ENCODE results near the gene DBF4B.
"Not testable (repeated sequence)": the region's sequence is repeated elsewhere in the genome, so short reads cannot be mapped to it uniquely, and the experiment has no call there.

Gene DBF4B

DNA sequence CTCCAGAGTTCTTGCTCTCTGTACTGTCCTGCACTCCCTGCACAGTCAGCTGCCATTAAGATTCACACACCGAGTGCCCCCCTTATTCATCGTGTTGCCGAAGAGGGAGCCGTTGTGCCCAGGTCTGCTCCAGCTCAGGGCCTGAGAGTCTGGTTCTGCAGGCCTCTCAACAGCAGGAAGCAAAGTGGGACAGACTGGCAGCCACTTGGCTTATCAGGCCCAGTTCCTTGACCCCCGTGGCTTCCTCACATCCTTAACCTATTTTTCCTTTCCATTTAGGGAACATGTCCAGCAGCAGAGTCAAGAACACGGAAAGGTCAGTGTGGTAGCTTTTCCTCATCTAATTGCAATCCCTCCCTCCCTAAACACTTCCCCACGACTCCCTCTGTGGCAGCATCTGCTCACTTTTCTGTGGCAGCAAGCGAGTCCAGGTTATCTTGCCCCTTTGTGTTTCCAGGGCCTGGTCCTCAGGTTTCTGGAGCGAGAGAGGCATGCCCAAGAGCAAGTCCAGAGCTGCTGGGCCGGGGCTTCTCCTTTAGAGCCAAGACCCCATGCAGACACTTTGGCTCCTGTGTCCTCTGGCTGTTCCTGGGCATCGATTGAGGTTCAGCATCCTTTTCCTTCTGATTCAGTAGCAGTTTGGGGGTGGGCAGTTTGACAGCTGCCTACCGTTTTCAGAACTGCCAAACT lies 28.2 kb downstream of the DBF4B start:
- no peak for DNase-seq

DNA sequence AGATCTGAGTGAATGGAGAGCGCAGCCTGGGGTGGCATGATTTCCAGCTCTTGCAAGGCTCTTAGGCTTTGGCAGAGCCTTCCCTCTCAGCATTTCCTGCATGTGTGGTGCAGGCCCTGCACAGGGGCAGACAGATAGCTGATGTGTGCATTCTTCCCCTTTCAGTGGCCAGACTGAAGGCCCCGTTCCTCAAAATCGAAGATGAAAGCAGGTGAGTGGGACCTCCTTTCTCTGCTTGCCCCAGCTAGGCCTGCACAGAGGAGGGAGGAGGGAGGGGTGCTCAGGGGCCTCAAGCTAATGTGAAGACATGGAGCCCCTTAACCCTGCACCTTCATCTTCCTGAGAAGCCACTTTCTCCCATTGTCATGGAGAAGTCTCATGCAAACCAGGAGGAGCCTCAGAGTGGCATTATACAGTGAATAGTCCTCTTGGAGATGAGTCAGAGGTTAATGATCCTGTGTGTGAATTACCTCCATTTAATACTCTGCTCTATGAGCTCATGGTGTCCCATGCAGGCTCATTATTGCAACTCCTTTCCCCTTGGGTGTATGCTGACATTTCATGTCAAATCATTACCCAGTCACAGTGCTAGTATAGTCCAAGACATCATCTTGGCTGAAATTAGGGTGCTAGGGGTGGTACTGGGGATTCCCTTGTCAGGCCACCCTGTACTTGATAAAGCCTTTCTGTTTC lies 29.9 kb downstream of the DBF4B start:
- DNase-seq, result no peak

DNA sequence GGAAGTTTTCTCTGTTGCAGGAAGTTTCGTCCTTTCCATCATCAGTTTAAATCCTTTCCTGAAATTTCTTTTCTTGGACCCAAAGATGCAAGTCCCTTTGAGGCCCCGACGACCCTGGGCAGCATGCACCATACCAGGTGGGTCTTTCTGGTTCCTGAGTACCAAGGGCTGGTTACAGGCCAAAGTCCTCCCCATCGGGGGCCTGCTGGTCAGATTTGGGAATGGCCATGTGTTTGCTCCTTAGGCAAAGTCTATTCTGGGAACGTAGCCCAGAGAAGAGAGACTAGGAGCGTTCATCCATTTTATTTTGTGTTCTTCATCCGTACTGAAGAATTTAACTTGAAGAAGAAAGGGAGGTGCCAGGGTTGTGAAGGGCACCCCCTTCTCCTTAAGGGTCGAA lies 32.9 kb downstream of the DBF4B start:
- DNase-seq, result no peak

DNA sequence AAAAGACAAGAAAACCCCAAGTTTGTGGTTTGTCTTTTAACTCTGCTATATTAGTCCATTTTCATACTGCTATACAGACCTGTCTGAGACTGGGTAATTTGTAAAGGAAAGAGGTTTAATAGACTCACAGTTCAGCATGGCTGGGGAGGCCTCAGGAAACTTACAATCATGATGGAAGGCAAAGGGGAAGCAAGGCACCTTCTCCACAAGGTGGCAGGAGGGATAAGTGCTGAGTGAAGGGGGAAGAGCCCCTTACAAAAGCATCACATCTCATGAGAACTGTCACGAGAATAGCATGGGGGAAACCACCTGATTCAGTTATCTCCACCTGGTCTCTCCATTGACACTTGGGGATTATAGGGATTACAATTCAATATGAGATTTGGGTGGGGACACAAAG lies 36.8 kb downstream of the DBF4B start:
- DNase-seq, result no peak

DNA sequence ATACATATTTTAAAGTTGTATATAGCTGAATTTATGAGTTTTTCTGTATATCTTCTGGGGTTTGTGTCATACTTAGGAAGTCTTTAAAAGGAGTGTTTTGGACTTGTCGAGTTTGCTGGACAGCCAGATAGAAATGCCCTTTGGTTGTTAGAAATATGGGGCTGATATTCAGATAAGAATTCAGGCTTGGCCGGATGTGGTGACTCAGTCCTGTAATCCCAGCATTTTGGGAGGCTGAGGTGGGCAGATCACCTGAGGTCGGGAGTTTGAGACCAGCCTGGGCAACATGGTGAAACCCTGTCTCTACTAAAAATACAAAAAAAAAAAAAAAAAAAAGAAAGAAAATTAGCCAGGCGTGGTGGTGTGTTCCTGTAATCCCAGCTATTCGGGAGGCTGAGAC lies 37.3 kb downstream of the DBF4B start:
- DNase-seq, result not testable (repeated sequence)

DNA sequence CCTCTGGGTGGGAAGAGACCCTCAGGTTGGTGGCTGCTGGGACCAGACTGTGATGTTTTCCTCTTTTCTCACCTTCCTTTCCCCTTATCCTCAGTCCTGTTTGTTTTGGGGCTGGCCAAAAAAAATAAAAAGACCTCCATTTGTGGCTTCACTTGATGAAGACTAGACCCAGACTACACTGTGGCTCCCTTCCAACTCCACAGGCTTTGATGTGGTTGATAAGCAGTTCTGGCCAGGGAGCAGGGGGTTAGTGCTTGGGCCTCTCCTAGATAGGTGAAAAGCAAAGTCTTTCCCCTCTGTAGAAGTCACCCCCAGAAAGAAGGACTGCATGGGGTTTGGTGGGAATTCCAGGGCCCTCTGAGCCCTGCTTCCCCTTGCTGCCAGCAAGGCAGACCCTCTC lies 39.1 kb downstream of the DBF4B start:
- no peak for DNase-seq

DNA sequence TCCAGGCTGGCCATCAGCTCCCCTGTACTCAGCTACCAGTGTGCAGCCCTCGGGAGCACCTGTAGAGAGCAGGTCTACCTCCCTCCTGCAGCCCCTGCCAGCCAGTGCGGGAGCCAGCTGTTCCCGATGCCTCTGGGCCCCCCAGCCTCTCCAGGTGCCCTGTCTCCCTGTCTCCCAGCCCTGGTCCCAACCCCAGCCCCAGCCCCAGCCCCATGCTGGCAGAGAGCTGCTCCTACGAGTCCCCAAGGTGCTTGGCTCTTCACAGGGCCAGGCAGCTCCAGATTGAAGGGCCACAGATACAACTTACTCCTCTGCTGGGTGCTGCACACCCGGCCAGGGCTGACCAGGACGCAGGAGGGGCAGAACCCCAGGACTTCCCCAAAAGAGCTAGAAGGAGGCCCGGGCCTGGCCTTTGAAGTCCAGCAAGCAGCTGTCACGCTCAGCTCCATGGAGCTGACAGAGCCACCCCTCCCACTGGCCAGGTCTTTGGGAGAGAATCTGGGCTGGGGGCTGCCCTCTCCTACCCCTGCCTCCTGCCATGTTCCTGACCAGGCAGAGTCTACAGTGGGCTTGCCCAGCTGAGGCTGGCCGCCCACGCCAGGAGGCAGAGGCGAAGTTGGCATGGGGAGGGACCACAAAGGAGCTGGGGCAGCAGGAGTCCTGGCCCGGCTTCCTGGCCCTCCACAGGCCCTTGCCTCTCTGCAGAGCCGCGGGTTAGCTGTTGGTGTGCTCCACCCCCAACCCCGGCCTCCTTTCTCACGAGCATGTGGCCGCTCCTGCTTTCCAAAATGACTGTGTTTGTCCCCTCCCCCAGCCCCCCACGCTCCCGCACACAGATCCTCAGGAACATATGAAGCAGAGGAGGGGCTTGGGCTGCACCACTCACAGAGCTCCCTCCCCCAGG lies 40.9 kb downstream of the DBF4B start:
- DNase-seq, result no peak

DNA sequence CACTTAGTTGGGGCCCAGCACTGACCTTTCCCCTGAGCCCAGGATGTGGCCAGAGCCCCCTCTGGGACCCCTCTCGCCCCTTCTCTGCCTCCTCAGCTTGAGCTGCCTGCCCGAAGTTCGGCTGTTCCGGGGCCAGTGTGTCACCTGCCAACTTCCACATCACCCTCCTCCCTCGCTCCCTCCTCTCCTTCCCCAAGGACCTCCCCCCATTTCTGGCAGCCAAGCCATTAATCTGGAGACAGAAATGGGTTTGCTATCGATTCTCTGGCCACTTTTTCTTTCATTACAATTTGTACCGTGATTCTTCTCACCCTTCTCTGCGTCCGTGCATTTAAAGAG lies 41.5 kb downstream of the DBF4B start:
- no peak for DNase-seq

DNA sequence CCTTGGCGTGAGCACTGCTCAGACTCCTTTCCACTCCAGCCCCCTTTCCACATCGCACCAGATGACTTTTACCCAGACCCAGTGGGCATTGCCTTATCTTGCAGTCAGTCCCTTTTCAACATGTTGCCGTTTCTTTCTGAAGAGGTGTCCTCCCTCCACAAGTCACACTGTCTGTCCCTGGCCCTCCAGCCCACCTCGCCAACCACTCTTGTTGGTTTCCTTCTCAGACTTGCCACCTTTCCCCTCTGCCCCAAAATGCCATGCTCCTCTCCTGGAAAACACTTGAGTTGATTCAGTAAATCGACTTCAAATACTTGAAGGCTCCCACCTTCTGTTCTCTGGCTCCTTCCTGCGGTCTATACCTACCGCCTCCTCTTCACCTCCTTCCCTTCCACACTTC lies 42.9 kb downstream of the DBF4B start:
- no peak for DNase-seq

DNA sequence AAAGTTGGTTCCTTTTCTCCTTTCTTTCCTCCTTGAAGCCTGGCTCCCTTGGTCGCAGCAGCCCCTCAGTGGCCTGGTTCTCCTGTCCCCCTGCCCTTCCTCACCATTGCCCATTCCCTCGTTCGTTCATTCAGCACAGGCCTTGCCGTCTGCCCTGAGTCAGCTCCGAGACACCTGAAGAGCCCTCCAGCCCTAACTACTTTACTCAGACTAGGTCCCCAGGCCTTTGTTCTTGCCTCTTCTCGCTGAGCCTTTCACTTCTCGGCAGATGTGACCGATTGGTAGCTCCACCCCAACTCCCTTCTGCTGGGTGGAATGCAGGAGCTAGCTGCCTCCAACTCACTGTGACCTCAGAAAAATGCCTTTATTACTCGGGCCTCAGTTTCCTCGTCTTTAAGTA lies 43.3 kb downstream of the DBF4B start:
- DNase-seq, result no peak

DNA sequence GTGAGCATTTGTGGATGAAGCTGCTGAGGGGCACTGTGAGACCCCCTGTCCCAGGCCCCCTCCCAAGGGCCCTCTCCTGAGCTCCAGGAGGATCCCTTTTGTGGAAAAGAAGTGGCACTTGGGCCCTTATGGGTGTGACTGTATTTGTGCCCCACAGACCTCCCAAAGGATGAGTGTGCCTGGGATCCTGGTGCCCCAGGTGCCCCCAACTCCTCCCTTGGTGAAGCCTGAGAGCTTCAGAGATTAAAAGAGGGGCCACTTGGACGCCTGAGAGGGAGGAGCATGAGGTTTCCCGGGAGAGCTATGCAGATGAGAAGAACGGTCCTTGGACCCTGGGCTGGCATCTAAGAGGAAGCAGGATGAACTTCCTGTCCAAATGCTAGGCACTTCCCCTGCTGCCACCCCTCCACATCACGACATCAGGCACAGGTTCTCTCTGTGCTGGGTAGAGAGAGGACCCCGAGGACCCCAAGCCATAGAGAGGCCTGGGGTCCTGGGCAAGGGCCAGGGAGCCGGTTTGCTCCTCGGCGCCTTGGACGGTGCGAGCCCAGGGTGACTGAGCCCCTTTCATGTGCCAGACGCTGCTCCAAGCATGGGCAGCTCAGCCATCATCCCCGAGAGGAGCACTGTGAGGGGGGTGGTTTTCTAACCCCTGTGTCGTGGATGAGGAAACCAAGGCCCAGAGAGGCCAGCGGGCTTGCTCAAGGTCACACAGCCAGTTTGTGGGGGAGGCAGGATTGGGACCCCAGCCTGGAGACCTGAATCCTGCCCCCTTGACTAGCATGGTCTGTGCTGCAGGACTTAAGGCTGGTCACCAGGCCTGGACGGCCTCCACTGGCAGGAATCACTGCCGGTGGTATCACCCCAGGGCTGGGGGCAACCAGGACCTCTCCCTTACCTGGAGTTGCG lies 44.7 kb downstream of the DBF4B start:
- no peak for DNase-seq

DNA sequence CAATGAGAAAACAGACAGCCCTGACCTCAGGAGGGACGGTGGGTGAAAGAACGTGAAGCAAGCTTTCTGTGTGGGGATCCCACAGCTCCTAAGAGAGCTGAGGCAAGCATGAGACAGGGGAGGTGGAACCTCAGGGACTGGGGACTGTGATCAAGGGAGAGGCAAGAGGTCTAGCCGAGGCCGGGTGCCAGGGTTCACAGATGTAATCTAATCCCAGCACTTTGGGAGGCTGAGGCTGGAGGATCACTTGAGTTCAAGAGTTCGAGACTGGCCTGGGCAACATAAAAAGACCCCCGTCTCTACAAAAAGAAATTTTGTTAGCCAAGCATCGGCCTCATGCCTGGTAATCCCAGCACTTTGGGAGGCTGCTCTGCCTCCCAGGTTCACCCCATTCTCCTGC lies 45.8 kb downstream of the DBF4B start:
- DNase-seq, result no peak

DNA sequence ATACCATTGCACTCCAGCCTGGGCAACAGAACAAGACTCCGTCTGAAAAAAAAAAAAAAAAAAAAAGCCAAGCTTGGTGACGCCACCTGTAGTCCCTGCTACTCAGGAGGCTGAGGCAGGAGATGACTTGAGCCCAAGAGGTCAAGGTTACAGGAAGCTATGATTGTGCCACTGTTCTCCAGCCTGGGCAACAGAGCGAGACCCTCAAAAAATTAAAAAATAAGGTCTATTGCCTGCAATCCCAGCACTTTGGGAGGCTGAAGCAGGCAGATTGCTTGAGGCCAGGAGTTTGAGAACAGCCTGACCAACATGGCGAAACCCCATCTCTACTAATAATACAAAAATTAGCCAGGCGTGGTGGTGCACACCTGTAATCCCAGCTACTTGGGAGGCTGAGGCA lies 46.7 kb downstream of the DBF4B start:
- not testable (repeated sequence) for DNase-seq

DNA sequence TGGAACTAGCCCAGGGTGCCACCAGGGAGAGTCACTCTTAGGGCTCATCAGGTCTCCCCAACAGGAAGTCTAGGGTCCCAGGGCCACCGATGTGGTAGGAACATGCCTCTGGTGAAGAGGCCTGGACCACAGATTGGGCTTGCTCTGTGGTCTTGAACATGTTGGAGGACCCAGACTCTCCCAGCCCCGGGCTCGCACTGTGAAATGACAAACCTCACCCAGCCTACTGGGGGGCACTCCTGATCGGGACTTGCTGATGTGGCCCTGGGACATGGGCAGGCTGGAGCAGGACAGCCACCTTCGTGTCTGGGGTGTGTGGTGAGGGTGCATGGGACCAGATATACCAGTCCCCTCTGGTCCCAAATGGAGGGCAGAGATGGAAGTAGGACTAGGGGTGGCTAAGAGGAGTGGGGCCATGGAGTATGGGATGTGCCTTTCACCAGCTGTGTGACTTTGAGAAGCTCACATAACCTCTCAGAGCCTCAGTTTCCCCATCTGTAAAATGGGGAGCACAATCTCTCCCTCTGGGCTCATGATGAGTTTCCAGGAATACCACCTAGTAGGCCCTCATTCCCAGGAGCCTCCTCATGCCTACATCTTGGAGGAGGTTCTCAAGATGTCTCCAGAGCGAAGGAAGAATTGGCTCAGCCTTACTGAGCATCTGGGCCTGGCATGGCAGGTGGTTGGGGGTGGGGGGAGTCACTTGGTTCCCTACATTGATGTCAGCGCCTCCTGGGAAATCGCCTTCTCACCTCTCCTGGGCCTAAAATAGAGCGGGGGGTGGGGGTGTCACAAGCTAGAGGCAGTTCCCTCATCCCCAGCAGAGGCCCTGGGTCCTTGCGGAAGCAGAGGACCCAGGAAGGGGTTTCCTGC lies 48.8 kb downstream of the DBF4B start:
- DNase-seq, result no peak

DNA sequence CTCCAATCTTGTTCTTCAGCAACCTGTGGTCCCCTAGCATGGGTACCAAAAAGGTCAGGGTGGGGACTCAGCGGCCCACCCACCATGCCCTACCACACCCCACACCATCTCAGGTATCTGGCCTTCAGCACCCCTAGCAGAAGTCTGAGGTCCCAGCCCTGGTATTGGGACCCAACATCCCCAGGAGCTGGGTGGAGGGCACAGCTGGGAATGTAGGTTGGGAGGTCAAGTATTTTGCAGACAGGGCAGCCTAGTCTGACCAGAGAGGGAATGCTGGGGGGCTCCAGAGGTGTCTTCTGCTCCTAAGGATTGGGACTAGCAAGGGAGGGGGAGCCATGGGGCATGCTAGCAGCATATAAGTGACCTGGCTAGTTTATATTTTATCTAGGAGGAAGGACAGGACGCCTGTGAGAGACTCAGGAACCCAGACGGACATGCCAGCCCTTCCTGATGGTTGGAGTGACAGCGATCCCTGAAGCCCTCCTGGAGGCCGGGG lies 49.5 kb downstream of the DBF4B start:
- no peak for DNase-seq

DNA sequence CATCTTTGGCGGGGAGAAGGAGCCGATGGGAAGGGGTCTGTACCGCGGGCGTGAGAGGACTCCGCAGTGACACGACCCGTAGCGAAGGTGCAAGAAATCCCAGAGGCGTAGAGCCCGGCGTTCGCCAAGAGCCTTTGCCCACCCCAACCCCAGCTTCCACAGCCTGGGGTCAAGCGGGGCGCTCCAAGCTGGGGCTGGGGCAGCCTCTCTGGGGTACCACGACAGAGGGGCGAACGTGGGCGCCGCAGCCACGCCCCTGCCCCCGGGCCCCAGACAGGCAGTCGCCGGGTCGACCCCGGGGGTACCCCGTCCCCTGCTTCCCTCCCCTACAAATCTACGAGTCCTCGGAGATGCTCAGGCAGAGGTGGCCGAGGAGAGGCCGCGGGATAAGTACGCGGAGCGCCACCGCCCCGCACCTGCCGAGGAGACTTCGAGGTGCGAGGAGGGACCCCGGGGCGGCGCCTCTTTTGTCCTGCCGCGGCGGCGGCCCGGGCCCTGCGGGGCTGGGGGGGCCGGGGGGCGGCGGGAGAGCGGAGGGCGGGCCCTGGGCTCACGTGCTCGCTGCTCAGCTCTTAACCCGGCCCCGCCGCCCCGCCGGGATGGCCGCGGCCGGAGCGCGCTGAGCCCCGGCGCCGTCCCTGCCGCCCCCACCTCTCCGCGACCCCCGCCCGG lies 50.1 kb downstream of the DBF4B start, which contains the start of gene ADAM11:
TSS of gene ADAM11 (plus strand) at position 575 of the 672 bp plus-strand sequence. CDS start 212 bp downstream, outside the sequence.
- DNase-seq, result peak; percentile 1

DNA sequence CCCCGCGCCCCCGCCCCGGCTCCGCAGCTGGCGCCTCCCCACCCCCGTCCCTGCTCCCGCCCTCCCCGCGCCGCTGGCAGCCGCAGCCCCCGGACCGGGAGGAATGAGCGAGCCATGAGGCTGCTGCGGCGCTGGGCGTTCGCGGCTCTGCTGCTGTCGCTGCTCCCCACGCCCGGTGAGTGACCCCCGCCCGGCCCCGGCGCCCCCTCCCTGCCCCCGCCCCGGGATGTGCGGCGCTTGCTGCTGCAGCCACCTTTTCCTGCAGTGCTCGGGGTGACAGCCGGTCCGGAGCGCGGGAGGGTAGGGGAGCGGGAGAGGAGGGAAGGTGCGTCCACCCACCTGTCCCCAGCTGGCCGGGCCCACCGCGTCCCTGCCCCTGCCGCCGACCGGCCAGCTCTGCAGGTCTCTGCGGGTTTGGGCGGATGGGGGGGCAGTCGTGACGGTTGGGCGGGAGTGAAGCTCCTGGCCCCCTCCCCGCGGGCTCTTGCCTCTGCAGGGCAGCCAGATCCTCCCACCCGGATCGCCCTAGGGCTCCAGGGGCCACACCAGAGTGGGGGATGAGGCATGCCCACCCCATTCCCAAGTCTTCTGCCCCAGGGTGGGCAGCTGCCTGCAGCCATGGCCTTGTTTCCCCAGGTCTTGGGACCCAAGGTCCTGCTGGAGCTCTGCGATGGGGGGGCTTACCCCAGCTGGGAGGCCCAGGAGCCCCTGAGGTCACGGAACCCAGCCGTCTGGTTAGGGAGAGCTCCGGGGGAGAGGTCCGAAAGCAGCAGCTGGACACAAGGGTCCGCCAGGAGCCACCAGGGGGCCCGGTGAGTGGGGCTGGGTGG lies 50.8 kb downstream of the DBF4B start:
- no peak for DNase-seq

DNA sequence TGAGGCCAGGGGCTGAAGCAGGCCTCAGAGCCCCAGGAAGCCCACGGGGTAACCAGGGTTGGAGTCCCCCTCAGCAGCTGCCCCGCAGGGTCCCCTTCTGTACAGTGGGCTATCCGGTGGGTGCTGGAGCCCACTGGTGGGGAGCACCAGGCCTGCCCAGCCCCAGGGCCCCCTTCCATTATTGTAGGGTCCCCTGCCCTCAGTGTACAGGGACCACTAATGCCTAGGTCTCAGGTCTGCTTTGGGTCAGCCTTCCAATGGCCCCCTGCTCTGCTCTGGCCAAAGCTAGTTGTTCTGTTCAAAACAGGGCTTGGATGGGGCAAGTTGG lies 51.4 kb downstream of the DBF4B start:
- no peak for DNase-seq

DNA sequence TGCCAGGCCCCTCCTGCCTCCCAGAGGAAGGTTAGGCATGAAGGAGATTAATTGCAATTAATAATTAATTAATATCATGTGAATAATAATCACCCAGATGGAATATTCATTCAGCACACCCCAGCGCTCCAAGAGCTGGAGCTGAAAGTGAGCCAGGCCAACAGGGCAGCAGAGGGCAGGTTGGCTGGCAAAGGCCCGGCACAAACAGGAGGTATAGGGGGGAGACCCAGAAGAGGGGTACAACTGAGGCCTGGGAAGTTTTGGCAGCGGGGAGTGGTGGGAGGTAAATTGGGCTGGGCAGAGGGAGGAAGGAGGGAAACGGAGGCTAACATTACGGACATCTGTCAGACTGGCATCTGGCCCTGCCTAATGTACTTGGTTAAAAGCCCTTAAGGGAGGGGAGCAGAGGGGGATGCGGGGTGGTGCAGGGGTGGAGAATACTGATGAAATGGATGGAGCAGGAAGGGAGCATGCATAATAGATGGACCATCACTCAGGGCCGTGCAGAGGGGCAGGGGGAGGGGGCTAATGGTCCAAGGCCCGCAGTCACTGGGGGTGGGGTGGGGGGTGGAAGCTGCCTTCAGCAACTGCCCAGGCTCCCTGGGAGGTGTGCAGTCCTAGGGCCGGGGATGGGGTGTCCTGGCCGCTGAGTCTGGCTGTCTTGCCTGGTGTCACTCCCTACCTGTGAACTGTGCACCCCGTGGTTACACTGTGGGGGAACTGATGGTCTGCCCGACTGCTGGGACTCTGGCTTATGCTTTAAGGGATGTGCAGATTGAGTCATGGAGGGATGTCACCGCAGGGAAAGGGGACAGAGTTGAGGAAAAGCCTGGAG lies 52.2 kb downstream of the DBF4B start:
- DNase-seq, result no peak
